ENCODE data around the gene CLRN1.

DNA sequence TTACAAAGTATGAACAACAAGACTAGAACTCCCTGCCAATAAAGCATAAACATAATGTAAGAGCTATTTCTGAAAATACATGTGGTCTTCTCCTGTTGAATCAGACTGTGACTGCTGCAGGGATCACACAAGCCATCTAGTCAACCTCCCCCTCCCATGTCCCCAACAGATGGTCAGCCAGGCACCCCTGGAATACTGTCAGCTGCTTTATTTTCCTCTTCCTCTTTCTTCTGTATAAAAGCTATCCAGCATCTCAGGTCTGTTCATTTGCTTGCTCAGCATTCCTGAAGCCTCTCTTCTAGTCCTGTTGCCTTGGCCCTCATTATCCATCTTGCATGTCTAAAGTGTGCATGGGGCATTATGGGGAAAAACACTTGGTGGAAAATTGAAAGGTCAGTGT is 60.8 kb downstream of the CLRN1 start:
- no peak for TF ChIP-seq POLR2A (IDR thresholded peaks at IDR 0.05)
- TF ChIP-seq, protein P1, sequence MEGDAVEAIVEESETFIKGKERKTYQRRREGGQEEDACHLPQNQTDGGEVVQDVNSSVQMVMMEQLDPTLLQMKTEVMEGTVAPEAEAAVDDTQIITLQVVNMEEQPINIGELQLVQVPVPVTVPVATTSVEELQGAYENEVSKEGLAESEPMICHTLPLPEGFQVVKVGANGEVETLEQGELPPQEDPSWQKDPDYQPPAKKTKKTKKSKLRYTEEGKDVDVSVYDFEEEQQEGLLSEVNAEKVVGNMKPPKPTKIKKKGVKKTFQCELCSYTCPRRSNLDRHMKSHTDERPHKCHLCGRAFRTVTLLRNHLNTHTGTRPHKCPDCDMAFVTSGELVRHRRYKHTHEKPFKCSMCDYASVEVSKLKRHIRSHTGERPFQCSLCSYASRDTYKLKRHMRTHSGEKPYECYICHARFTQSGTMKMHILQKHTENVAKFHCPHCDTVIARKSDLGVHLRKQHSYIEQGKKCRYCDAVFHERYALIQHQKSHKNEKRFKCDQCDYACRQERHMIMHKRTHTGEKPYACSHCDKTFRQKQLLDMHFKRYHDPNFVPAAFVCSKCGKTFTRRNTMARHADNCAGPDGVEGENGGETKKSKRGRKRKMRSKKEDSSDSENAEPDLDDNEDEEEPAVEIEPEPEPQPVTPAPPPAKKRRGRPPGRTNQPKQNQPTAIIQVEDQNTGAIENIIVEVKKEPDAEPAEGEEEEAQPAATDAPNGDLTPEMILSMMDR (IDR thresholded peaks at IDR 0.05) = no peak
- no peak for TF ChIP-seq EP300 (IDR thresholded peaks at IDR 0.05)
